Ishikawa (cell line): ENCODE data around the gene USP8.

Experiments used
- CEBPB ChIP-seq: IDR thresholded peaks from 2 replicates; pipeline ENCODE4 v1.6.1; 2012
- CREB1 ChIP-seq: IDR thresholded peaks from 2 replicates; pipeline ENCODE4 v1.6.1; 2012; ENCODE audit warnings: low read depth
- EGR1 ChIP-seq: IDR thresholded peaks from 2 replicates; pipeline ENCODE4 v1.6.1; 2012
- EP300 ChIP-seq: IDR thresholded peaks from 2 replicates; pipeline ENCODE4 v1.6.1; 2012; ENCODE audit warnings: borderline replicate concordance
- FOXM1 ChIP-seq: IDR thresholded peaks from 2 replicates; pipeline ENCODE4 v1.6.1; 2012; ENCODE audit warnings: low read depth, borderline replicate concordance
- MAX ChIP-seq: IDR thresholded peaks from 2 replicates; pipeline ENCODE4 v1.6.1; 2012
- NFIC ChIP-seq: IDR thresholded peaks from 2 replicates; pipeline ENCODE4 v1.6.1; 2012
- RAD21 ChIP-seq: IDR thresholded peaks from 2 replicates; pipeline ENCODE4 v1.6.1; 2012; ENCODE audit warnings: low read depth
- REST ChIP-seq: IDR thresholded peaks from 2 replicates; pipeline ENCODE4 v1.6.1; 2012; ENCODE audit warnings: low read depth, mild to moderate bottlenecking
- TAF1 ChIP-seq: IDR thresholded peaks from 2 replicates; pipeline ENCODE4 v1.6.1; 2012; ENCODE audit warnings: low read depth, mild to moderate bottlenecking
- TCF12 ChIP-seq: IDR thresholded peaks from 2 replicates; pipeline ENCODE4 v1.6.1; 2012; ENCODE audit warnings: low read depth
- TEAD4 ChIP-seq: IDR thresholded peaks from 2 replicates; pipeline ENCODE4 v1.6.1; 2012
- USF1 ChIP-seq: IDR thresholded peaks from 2 replicates; pipeline ENCODE4 v1.6.1; 2012
- YY1 ChIP-seq: IDR thresholded peaks from 2 replicates; pipeline ENCODE4 v1.6.1; 2012; ENCODE audit warnings: low read depth
- ZBTB7A ChIP-seq: IDR thresholded peaks from 2 replicates; pipeline ENCODE4 v1.6.1; 2012; ENCODE audit warnings: low read depth

The USP8 gene

DNA sequence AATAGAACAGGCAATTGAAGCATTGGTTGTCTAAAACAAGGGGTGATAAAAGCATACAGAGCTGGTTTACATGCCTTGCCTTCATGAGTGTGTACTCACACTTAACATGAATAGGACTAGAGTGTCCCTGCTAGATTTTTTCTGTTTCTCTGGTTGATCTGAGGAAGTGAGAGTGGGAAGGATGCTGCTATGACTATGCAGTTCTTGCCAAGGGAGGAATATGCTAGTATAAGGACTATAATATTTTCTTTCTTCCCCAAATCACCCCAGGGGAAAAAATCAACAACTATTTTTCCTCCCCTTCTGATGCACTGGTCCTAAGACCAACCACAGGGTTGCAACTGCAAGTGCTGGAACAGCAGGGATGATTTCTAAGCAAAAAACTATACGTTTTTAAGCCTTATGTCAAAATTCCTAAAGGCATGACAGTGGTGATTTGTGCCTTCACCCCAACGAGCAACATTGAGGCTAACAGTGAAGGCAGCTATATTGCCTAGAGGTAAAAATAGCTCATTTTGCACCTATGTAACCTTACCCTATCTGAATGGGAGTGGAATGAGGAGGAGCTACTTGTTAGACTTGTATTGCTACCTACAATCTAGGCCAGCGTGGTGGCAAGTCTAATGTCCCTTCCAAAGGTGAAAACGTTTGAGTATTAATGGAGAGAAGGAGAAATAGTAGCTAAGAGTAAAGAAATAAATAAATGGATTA lies 33.5 kb upstream of the USP8 start:
- TF ChIP-seq ZBTB7A (no peak), CREB1 (no peak), EP300 (no peak), YY1 (no peak), TAF1 (no peak), MAX (no peak), EGR1 (no peak), FOXM1 (no peak), RAD21 (no peak), NFIC (no peak), TCF12 (no peak), REST (no peak), CEBPB (no peak), TEAD4 (no peak), USF1 (no peak)

DNA sequence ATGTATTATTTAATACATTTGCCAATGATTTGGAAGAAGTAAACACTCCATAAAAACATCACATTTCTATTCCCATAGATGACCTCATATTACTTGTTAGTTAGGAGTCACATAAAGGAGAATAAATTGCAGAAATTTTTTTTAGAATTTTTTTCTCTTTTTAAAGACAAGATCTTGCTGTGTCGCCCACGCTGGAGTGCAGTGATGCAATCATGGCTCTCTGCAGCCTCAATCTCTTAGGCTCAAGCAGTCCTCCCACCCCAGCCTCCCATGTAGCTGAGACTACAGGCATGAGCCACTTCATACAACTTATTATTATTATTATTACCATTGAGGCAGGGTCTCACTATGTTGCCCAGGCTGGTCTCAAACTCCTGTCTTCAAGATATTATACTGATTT lies 12.3 kb upstream of the USP8 start:
- TF ChIP-seq CREB1 (no peak), EP300 (no peak), YY1 (no peak), ZBTB7A (no peak), REST (no peak), RAD21 (no peak), TEAD4 (no peak), CEBPB (no peak), TAF1 (no peak), TCF12 (no peak), MAX (no peak), EGR1 (no peak), FOXM1 (no peak), USF1 (no peak), NFIC (no peak)

GRCh38 chr15:50414624-50415023 lies 9.6 kb upstream of the USP8 start:
- no peak for TF ChIP-seq CEBPB
- no peak for TF ChIP-seq EP300
- TF ChIP-seq TAF1 = no peak
- TF ChIP-seq CREB1 = no peak
- TF ChIP-seq MAX = no peak
- TF ChIP-seq TEAD4 = no peak
- TF ChIP-seq YY1 = no peak
- TF ChIP-seq ZBTB7A = no peak
- TF ChIP-seq USF1 = no peak
- no peak for TF ChIP-seq TCF12
- TF ChIP-seq NFIC = no peak
- TF ChIP-seq FOXM1 = no peak
- no peak for TF ChIP-seq EGR1
- TF ChIP-seq RAD21 = no peak
- no peak for TF ChIP-seq REST
